ENCODE data around the gene CLCN5. TPM values are rescaled to one million over a fixed set of nuclear protein-coding genes. Genes with fewer than 3 reads are reported as not detected.
A peak's percentile ranks its signal among the peaks of the same experiment; 100 is the strongest.

Gene CLCN5
- polyA plus RNA-seq, 5 donors = 12.2 to 15.7 (median 14.9) TPM

GRCh38 chrX:50075630-50076339, 153.4 kb downstream of the CLCN5 start:
- no peak for DNase-seq

- DNase-seq = peak; percentile 38 to 39
These were observed 159.0 kb downstream of the CLCN5 start for GRCh38 chrX:50081282-50081889.

GRCh38 chrX:50082741-50083140, 160.3 kb downstream of the CLCN5 start:
- DNase-seq = no peak

- no peak for DNase-seq
These were observed 166.2 kb downstream of the CLCN5 start for GRCh38 chrX:50088645-50089044.

DNA sequence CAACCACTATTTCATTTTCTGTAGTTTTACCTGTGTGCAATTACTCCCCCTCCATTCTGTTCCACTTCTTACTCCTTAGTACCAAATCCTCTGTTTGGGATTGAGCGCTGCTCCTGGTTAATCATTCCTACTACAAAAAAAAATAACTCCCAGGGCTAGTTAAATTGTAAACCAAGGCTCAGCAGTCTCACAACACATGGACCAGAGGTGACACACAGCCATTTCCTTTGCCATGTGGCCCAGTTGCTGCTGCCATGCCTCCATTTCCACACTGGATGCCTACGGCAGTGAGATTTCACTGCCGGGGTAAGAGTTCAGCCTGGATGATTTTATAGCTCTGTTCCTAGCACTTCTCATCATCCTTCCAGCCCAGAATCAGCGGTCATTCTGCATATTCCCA, 171.2 kb downstream of the CLCN5 start:
- DNase-seq = no peak

- DNase-seq = no peak
These were observed 174.7 kb downstream of the CLCN5 start for GRCh38 chrX:50097071-50097470.

DNA sequence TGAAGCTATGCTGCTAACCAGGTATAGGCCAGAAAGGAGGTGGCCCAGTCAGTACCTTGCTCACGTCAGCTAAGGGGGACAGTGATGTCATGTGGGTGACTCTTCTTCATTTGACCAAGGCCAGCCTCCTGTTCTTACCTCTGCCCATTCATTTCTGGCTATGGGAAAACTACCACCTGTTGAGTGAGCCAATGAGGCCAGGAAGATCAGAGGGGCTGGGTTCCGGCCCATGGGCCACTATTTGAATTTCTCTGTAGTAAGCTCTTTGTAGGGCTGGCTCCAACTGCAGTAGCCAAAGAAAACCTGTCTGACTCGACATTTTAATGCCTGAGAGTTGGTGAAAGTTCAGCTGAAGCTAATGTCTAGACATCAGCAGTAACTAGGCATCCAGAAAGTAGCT, 175.8 kb downstream of the CLCN5 start:
- no peak for DNase-seq

GRCh38 chrX:50098749-50099148, 176.4 kb downstream of the CLCN5 start:
- DNase-seq = no peak

DNA sequence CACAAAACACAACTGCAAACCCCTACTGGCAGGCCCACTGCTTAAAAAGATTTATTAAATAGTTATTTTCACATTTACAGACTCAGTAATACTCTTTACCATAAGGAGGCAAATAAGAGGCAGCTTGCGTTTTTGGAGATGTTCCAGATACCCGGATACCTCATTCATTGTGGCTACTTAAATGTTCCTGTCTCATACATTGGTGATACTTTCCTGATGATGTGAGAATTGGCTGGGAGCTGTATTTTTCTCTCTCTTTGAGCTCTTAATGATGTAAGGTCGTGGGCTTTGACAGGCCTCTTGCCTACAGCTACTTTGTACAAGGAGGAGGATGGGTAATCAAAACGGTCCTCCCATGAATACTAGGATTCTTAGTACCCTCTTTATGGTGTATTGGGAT, 176.9 kb downstream of the CLCN5 start:
- DNase-seq = no peak

DNA sequence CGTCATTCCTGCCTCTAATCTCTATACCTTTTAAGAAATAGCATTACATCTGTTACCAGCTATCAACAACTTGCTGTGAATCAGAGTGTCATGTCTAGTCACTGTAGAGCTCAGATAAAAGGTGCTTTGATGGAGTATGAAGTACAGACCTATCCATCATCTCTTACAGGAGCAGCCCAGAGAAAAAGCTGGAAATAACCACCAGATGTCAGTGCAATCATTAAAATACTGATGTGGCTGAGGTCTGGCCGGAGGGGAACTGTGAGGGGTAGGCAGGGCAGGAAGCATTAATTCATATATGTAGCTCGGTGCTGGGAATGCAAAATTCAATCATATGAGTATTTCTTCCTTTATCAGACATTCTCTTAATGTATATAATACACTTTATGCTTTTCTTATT, 177.8 kb downstream of the CLCN5 start:
- no peak for DNase-seq

DNA sequence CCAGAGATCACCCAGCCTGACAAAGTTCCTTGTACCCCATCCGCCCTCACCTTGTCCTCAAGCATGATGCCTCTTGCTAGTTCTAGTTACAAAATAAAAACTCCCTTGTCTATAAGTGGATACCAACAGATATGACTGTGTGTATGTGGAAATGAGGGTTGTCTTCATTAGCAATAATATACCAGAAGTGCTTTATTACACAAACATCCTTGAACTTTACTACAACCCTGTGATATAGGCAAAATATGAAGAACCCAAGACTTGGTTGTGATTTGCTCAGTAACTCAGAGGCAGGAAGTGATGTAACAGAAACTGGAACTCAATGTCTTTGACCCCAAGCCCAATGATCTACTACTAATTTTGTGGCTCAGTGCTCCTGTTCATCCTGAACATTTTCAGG, 180.8 kb downstream of the CLCN5 start:
- DNase-seq = no peak

- no peak for DNase-seq
These were observed 181.6 kb downstream of the CLCN5 start for GRCh38 chrX:50103866-50104566.

DNA sequence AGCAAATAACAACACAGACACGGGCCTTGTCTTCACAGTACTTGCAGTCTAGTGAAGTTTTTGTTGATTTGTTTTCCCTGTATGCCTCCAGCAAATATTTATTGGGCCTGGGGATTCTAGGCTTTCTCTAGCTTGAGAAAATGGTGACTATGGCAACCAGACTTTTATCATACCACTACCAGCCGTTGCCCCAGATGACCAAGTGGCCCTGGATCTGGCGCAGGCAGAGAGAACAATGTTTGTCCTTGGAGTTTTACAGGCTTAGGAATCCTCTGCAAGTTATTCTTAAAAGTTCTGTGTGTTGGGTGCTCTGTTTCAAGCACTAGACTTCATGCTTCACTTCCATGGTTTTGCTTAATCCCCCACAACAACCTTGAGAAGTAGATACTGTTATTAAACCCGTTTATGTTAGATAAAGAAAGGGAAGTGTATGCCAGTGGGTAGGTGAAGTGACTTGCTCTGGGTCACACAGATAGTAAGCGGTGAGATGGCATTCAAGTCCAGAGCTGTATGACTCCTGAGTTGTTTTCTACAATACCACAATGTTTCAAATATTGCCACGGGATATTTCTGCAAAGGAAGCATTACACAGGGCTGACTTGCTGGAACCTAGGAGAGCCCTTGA, 183.8 kb downstream of the CLCN5 start:
- DNase-seq = no peak

GRCh38 chrX:50107470-50107869, 185.1 kb downstream of the CLCN5 start:
- no peak for DNase-seq

GRCh38 chrX:50108264-50108663, 185.9 kb downstream of the CLCN5 start:
- DNase-seq = no peak

DNA sequence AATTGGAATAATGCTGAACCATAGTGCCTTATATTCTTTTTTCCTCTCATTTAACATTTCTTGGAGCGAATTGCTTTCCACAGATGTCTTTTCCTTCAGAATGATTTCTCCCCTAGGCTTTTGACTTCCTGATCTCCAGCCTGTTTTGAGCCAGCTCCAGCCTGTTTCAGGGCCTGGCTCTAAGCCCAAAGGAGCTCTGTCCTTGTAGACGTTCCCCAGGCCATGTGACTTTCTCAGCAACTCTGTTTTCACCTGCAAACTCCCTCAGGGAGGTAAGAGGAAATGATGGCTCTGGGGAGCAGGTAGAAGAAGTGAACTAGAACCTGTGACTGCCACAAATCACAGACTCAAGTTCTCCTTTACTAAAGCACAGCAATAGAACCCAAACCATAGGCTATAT, 189.3 kb downstream of the CLCN5 start:
- no peak for DNase-seq

DNA sequence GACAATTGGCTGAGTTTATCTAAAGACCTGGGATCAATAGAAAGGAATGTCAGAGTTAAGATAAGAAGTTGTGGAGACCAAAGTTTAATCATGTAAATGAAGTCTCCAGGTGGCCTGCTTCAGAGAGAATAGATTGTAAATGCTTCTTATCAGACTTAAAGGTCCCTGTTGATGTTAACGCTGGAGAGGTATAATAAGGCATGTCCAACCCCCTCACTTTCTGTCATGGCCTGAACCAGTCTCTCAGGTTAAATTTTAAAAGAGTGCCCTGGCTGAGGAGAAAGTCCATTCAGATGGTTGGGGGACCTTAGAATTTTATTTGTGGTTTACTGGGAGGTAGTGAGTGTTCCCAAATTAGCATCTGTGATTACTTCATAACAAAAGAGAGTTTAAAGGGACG, 191.7 kb downstream of the CLCN5 start:
- no peak for DNase-seq

DNA sequence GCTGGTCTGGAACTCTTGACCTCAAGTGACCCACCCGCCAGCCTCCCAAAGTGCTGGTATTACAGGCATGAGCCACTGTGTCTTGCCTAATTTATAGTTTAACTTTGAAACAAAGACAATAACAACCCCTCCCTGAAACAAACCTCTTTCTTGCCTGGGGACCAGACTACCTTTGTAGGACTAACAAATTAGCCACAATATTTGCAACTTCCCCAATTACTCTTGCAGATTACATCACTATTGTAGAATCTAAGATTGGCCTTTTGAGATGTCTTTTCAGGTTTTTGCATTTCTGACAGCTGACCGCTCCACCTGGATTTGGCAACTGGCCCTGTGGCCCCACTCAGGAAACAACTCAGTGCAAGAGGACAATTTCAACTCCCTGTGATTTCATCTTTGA, 193.6 kb downstream of the CLCN5 start:
- DNase-seq = no peak

DNA sequence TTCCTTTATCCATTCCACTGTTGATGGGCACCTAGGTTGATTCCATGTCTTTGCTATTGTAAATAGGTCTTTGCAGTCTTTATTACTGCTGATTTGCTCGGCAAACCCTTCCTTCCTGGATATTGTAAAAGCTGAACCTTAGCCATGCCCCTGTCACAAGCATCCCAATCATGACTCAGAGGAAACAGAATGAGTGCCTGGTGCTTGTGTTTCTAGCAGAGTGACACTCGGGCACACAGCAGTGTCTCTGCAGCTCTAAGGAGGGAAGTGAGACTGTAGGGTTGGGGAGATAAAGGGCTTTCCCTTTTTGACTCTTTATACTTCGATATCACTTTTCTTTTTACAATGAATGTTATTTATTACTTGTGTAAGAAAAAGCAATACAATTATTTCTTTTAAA, 195.1 kb downstream of the CLCN5 start:
- no peak for DNase-seq

DNA sequence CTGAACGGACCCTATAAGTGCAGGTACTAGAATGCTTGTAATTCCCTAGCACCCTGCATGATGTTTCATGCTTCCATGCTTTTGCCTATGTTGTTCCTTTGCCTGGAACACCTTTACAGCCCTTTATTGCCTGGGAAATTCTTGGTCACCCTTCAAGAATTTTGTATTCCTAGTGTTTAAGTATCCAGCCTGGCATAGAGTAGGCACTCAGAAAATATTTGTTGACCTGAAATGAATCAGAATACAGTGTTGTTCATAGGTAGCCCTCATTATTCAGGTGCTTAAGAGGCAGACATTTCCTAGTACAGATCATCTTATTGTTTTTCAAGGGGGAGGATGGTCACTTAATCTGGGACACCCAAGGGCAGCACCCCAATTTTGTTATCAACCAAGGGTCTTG, 203.1 kb downstream of the CLCN5 start:
- no peak for DNase-seq

DNA sequence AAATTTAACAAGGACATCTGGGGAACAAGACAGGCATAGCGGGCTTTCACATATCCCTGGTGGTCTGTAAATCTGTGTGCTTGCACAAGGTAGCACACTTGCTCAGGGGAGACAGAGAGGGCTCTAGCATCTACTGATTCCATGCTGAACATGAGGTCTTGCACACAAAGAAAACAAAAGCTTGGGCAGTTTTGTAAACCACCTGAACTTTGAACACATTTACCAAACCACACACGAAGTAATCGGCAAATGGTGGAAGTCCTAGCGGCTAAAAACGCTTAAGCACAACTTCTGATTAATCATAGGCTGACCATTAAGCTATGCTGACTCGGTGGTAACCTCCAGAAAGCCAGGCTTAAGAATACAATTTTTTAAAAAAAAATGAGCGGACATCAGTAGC, 225.6 kb downstream of the CLCN5 start:
- DNase-seq = no peak
